Endothelial cell (in vitro differentiated cells): ENCODE measurements around the gene KCNAB2. TPM values are rescaled to one million over a fixed set of nuclear protein-coding genes. Genes with fewer than 3 reads are reported as not detected.

ENCODE experiments used
- DNase-seq: peaks from one replicate; pipeline ENCODE4 v3.0.0; 2021; ENCODE audit warnings: low spot score
- H3K27ac Mint-ChIP-seq: one replicate; pipeline ENCODE4 v1.8.0; 2021; ENCODE audit warnings: mixed read lengths, inconsistent platforms; ENCODE audit not compliant: unreplicated experiment
- H3K27me3 Mint-ChIP-seq: one replicate; pipeline ENCODE4 v1.8.0; 2021; ENCODE audit warnings: mild to moderate bottlenecking, moderate library complexity, mixed read lengths, inconsistent platforms; ENCODE audit not compliant: unreplicated experiment
- H3K36me3 Mint-ChIP-seq: one replicate; pipeline ENCODE4 v1.8.0; 2021; ENCODE audit warnings: mild to moderate bottlenecking, low read depth, mixed read lengths, inconsistent platforms; ENCODE audit not compliant: unreplicated experiment
- H3K4me1 Mint-ChIP-seq: one replicate; pipeline ENCODE4 v1.8.0; 2021; ENCODE audit warnings: mild to moderate bottlenecking, mixed read lengths, inconsistent platforms; ENCODE audit not compliant: unreplicated experiment
- H3K4me3 Mint-ChIP-seq: one replicate; pipeline ENCODE4 v1.8.0; 2021; ENCODE audit warnings: mild to moderate bottlenecking, mixed read lengths, inconsistent platforms; ENCODE audit not compliant: unreplicated experiment
- H3K9me3 Mint-ChIP-seq: one replicate; pipeline ENCODE4 v1.8.0; 2021; ENCODE audit warnings: mixed read lengths, inconsistent platforms; ENCODE audit not compliant: unreplicated experiment
- CTCF ChIP-seq: fragments of 200-600 bp; sonication (generic); IDR thresholded peaks from one replicate; pipeline ENCODE4 v1.5.0; 2021; ENCODE audit warnings: antibody characterized with exemption; ENCODE audit not compliant: unreplicated experiment
- total RNA-seq: library from RNA; stranded (reverse); fragmentation: NEBNext Ultra II Directional; extraction: Animal tissue kit (Norgen Biotek cat#: 25700); gene quantifications from one replicate; pipeline ENCODE4 v1.2.1, GENCODE V29; 2021; ENCODE audit not compliant: unreplicated experiment

Gene KCNAB2
- total RNA-seq, 1 donor from 2014 or later: 4.1 TPM

DNA sequence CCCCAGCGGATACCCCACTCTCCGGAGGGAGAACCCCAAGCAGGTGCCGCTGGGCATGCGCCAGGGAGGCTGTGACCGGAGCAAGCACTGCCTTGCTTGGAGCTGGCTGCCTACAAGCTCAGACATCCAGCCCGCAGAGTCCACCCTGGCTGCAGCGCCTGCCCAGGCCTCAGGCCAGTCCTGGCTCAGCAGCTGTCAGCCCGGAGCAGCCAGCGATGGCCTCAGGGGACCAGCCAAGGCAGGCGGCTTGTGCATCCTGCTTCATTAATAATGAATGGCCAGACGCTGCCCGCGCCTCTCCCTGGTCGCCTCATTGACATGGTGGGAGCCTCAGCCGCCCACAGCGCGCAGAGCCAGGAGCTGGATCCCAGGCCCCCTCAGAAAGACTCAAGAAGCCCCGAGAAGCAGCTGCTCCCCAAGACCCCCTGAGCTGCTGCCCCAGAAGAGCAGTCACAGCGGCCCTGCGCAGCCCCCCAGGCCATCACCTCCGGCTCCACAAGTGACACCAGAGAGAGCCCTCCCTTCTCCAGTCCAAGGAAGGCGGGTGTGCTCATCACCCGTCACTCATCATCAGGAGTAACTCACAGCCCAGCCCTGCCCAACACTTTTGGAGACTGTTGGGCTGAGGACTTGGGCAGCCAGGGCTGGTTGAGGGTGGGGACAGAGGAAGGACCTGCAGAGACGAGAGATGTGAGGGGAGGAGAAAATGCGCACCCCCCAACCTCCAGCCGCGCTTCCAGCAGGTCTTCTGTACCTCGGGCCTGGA is 19.6 kb downstream of the KCNAB2 start:
- Mint-ChIP-seq H3K4me1 (no peaks in the 10 kb centered on the region), H3K27me3 (peaks cover 2% of the 10 kb centered on the region), H3K27ac (no peak overlapping the region), H3K9me3 (no peaks in the 10 kb centered on the region), H3K4me3 (no peak overlapping the region), H3K36me3 (no peaks in the 10 kb centered on the region)
- no peak for DNase-seq
- no peak for TF ChIP-seq CTCF

GRCh38 chr1:6066680-6067079 is 21.0 kb downstream of the KCNAB2 start:
- no peaks in the 10 kb centered on the region for H3K36me3 Mint-ChIP-seq
- H3K27ac Mint-ChIP-seq: no peak overlapping the region
- H3K4me3 Mint-ChIP-seq: no peak overlapping the region
- H3K4me1 Mint-ChIP-seq: no peaks in the 10 kb centered on the region
- H3K27me3 Mint-ChIP-seq: peaks cover 2% of the 10 kb centered on the region
- H3K9me3 Mint-ChIP-seq: no peaks in the 10 kb centered on the region
- no peak for DNase-seq
- no peak for TF ChIP-seq CTCF

GRCh38 chr1:6068073-6068472 is 22.4 kb downstream of the KCNAB2 start:
- no peaks in the 10 kb centered on the region for H3K9me3 Mint-ChIP-seq
- no peaks in the 10 kb centered on the region for H3K4me1 Mint-ChIP-seq
- no peak overlapping the region for H3K4me3 Mint-ChIP-seq
- no peak overlapping the region for H3K27ac Mint-ChIP-seq
- H3K27me3 Mint-ChIP-seq: peaks cover 2% of the 10 kb centered on the region
- H3K36me3 Mint-ChIP-seq: no peaks in the 10 kb centered on the region
- no peak for DNase-seq
- TF ChIP-seq CTCF: no peak

DNA sequence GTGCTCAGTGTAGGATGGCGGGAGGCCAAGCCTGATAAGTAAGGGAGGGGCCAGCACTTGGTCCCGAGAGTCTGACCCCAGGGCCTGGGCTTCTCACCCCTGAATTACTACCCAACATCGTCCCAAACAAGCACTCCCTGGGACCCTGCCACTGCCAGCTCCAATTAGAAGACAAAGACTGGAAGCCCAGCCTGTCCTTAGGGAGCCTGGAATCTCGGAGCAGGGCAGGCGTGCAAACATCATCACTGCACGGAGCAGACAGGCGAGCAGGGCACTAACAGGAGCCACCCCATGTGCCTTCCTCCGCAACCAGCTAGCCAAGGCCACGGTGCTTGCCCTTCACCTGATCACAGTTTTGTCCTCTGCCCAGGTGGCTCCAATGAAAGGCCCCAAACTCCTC is 23.2 kb downstream of the KCNAB2 start:
- no peak for DNase-seq
- Mint-ChIP-seq H3K4me3 (no peak overlapping the region), H3K4me1 (no peaks in the 10 kb centered on the region), H3K27me3 (peaks cover 2% of the 10 kb centered on the region), H3K36me3 (no peaks in the 10 kb centered on the region), H3K9me3 (no peaks in the 10 kb centered on the region), H3K27ac (no peak overlapping the region)
- no peak for TF ChIP-seq CTCF

- TF ChIP-seq CTCF: no peak
- Mint-ChIP-seq H3K4me1 (no peaks in the 10 kb centered on the region), H3K27me3 (peaks cover 2% of the 10 kb centered on the region), H3K36me3 (no peaks in the 10 kb centered on the region), H3K27ac (no peak overlapping the region), H3K9me3 (no peaks in the 10 kb centered on the region), H3K4me3 (no peak overlapping the region)
- no peak for DNase-seq
These were observed 23.9 kb downstream of the KCNAB2 start for GRCh38 chr1:6069573-6069972.
